HG03025 (cell line): ENCODE data around the gene CCNI.
"Not testable (repeated sequence)": the region's sequence is repeated elsewhere in the genome, so short reads cannot be mapped to it uniquely, and the experiment has no call there.

Source experiments
- ATAC-seq: cut with Tn5 transposase; IDR thresholded peaks from one replicate; pipeline ENCODE4 v1.9.1; 2021; ENCODE audit warnings: mild to moderate bottlenecking, moderate library complexity; ENCODE audit not compliant: unreplicated experiment, low FRiP score

Gene CCNI

DNA sequence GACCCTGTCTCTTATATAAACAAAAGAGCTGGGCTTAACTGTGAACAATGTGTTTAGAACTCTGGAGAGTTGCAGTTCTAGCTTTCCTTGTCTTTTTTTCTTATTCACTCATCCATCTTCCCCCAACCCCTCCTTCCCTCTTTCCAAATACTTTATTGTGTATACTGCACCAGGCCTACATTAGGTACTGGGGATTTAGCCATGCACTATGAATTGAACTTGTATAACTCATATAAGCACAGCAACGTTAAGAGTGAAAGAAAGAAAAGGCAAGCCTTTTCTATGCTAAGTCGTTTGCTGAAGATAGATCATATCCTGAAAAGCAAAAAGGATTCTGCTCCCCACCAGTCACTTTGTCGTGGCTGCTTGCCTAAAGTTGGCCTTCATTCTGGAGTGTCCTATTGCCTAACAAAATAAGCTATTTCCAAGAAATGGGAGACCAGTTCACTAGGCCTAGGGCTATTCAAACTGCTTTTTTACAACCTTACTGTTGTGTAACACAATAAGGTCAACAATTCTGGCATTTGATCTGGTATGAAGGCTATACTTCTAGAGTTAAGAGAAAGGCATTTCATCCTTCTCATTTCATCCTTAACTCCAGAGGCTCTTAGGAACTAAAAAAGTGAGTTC is 32.2 kb downstream of the CCNI start:
- no peak for ATAC-seq

DNA sequence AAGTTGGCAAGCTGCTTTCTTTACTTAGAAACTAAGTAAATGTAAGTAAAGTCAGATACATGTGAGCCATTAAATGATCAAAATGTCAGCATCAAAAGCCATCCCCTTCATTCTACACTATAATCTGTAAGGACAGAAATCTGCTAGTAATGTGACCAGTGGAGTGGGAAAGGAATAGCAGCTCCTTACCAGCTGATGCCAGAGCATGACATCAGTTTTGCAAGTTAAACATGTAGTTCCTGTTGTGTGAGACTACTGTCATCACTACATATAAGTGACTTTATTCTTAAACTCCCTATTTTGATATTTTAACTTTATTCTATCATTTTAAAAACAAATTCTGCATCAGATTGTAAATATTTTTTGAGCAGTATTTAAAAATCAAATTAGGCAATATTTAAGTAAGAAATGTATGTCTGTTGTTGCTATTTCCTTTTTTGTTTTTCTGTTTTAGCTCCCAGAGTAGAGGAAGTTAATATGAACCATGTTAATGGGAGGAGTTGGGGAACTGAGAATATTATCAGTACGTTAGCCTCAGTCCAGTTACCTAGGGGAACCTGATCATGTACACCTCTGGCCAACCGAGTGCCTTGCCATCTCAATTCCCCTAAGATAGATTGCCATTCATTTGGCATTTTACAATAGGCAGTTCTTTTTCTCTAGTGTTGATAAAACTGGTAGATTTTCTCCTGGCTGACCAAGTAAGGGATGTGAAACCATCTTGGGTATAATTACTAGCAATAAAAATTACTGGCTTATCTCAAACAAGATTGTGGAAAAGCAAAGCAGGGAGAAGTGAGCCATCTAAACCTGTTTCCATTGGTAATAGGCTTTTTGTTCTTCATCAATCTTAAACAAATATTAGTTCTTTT is 34.7 kb downstream of the CCNI start:
- ATAC-seq = no peak

DNA sequence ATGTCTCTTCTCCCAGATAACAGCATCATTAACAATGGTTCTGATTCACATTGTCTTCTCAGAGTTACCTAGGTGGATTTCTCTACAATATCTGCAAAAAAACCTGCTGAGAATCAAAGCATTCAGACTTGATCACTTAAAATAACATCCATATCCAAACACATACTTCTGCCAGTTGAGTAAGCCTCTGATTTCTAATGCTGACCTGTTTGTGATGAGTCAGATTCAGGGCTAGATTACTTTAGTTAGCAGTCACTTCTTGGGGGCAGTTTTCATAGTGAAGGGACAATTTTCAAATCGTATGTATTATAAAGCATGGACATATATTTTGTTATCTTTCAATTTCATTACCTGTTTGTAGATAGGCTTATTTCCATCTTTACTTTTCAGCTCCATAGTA is 35.5 kb downstream of the CCNI start:
- ATAC-seq = no peak

DNA sequence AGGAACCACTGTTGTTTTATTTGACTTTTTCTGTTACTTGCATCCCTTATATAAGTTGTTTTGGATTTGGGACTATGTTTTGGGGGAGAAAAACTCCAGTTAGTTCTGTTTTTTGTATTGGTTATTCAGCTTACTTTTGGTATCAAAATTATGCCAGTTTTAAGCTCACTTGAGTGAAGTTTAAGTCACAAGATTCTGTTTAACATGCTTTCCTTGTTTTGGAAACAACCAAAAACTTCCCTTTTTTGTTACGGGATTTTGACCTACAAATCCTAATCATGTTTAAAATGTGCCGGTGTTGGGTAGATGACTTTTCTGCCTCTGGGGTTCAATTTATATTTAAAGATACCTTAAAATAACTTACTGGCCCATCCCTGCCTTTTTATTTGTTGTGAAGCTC is 36.0 kb downstream of the CCNI start:
- ATAC-seq = no peak

DNA sequence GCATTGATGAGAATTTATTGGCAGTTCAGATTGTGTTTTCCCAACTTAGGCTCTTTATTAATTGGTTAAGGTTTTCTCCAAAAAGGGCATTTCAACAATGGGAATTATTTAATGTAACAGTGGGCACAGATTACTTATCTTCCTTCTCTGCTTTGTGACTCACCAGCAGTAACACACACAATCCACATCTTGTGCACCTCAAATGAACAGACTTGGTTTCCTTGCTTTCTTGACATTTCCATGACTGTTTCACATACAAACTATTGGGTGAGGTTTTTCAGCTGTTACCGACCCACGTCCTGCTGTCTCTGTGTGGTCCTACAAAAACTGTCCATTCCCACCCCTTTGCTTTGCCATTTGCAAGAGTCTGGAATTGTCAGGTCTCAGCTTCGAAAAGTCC is 38.1 kb downstream of the CCNI start:
- no peak for ATAC-seq

DNA sequence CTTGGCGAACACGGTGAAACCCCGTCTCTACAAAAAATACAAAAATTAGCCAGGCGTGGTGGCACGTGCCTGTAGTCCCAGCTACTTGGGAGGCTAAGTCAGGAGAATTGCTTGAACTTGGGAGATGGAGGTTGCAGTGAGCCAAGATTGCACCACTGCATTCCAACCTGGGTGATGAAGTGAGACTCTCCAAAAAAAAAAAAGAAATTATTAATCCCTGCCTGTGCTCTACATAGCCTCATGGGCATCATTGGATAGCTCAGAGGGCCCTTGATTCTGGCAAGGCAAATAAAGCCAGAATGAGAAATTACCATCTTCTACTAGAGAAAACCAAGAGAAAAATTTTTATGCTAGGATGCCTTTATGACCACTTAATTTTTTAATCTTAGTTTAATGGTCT is 38.6 kb downstream of the CCNI start:
- not testable (repeated sequence) for ATAC-seq

DNA sequence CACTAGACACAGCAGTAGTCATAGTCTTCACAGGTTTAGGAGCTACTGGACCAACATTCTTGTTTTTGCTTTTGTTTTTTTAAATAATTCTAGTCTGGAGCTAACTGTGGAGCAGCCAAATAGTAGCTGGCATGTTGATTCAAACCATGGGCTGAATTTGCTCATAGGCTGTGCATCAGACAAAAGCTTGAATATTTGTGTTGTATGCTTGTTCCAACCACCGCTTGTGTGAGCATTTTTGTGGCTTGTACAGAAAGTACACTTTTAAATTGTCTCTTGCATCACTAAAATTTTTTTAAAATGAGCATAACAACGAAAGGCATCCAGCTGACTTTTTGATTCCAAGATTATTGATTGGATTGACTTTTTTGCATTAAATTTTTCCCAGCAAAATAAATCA is 39.6 kb downstream of the CCNI start:
- no peak for ATAC-seq

DNA sequence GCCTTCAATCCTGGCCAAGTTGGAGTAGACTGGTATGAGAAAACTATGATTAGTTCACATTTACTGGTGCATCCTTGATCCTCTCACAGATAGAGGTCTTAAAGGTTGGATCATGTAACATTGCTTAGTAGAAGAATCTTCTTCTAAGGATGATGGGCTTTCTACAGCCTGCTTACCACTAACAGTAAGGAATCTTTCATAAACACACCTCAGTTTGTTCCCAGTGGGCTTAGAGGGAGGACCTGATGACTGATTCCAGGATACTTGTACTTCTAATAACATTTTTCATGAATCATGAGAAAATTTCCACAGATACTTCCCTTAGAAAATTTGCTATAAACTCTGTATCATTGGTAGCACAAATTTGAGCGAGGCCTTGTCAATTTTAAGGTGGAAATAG is 40.6 kb downstream of the CCNI start:
- ATAC-seq = no peak

DNA sequence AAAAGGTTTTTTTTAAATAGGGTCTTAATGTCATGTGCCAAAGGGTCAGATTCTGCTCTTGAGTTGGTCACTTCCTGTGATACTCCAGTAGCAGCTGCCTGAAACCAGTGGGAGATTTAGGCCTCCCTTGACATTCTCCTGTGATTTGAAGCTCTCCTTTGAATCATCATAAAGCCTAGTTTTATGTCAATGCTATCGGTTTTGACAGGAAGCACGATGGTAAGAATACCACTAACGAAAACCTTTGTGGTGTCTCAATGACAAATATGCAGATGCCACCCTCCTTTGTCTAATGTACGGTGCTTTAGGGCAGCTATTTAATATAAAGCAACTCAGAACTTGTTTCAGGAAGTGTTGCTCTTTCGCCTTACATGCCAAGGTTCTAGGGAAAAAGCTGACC is 44.2 kb downstream of the CCNI start:
- no peak for ATAC-seq

DNA sequence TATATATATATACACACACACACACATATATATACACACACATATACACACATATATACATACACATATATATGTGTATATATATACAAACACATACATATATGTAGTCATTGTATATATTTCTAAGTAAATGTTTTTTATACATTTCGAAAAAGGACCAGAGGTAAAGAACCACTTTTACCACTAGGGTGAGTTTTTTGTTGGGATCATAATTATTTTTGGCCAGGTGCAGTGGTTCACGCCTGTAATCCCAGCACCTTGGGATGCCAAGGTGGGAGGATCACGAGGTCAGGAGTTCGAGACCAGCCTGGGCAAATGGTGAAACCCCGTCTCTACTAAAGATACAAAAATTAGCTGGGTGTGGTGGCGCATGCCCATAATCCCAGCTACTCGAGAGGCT is 46.0 kb downstream of the CCNI start:
- ATAC-seq = not testable (repeated sequence)

DNA sequence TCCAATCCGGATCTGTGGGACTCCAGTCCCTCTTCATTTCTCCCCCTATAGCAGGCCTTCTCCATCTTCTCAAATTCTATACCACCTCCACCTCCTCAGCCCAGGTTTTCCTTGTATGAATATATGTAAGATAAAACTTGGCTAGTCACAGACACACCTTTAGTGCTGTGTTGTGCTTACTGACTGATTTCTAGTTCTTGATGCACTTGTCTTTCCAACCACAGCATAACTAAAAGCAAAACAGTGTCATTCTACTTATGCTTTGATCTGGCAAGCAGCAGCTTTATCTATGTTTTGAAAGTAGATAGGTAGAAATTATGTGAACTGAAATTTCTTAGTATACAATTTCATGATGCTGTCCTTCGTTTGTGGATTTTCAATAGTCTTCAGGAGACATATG is 47.5 kb downstream of the CCNI start:
- ATAC-seq = no peak

DNA sequence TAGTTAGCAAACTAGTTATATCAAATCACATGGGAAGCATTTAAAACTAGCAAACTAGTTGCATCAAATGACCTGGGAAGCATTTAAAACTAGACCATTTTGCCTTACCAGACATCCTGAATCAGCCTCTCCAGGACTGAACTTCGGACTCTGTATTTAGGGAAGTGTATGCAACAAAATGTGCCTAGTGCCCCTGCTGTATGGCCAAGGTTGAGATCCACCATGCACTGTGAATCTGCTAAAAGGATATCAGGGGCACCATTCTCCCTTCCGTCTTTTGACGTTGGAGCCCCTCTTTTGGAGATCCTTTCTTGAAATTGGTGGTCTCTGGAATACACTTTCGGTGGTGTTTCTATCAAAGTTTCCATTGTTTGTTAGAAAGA is 49.5 kb downstream of the CCNI start:
- no peak for ATAC-seq

DNA sequence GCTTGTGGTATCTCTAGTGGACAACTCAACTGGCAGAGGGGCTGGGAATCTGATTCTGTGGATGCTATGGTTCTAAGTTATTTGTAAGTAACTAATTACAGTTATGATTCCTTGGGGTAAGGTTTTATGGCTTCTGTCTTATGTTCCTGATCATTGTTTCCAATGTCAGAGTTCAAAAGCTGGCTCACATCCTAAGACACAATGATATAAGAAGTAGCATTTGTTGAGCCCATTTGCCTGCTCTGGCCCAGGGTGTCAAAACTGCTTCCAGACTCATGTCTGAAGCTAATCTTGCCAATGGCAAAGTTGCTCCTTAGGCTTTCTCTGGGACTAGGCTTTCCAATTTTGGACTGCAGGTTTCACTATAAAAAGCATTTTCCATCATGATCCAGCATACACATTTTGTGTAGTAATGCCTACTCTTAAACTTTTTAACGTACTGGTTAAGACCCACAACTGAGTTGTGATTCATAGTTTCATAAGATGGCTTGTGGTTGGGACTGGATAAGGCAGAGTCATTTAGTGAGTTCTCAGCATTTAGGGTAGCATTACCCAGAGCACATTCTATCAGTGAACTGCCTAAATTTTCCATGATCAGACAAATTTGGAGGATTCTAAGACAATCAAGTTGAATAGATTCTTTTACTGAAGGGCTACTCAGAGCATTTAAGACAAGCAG is 50.0 kb downstream of the CCNI start:
- ATAC-seq = no peak

DNA sequence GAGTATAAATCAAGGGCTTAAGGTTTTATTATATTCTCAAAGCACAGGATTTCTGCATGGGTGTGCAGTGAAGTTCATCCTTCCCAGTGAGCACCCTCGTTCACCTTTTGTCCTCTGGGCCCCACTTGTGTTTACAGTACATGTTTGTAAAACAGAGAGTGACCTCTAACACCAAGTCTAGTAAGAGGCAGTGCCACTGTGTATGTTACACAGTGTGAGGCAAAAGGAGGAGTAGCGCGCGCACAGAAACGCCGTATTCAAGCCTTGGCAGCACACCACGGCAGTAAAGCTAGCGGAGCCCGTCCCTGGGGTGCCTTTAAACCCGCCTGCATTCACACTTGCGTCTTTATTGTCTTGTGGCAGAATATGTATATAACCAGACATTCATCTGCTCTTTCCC is 51.9 kb downstream of the CCNI start:
- no peak for ATAC-seq

DNA sequence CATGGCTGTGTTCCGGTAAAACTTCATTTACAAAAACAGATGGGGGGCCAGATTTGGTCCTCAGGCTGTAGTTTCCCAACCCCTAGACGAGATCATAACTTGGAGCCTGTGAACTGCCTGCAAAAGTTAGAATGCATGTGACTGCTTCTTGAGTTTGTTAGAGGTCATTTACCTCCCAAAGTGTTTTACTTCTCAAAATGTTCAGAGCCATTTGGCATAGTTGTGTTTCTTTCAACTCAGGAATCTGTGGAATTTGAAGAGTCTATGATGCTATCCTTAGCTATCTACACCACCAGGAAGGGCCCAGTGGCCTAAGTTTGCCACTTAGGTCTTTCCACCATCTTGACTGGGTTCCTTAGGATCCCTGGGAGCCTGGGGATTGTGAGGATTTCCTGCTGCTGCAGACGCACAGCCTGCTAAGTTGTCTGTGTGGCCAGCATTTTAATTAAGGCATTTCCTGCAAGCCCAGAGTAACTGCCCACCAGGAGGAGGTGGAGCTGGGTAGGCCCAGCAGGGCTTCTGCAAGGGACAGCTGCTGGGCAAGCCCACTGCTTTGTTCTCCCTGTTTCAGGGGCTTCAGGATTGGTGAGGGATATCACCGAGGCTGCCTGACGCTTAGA is 53.1 kb downstream of the CCNI start:
- ATAC-seq = no peak

DNA sequence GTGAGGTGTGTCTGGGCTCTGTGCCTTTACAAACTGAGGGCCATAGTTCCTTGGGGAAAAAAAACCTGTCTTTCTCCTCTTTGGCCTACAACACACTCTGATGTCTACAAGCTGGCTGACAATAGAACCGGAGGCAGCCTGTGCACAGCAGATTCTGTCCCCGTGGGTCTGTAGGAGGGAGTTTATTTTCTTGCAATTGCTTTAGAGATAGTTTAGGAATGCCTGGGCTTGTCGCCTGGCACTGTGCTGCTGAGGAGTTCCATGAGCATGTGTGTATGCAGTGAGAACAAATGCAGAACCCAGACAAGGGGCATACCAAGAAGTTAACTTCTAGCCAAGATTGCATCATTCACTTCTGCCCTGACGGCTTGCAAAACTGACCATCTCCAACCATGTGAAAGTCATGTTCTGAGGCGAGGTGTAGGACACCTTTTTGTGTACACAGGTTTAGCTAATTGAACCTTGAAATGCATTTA is 54.1 kb downstream of the CCNI start:
- ATAC-seq = no peak

DNA sequence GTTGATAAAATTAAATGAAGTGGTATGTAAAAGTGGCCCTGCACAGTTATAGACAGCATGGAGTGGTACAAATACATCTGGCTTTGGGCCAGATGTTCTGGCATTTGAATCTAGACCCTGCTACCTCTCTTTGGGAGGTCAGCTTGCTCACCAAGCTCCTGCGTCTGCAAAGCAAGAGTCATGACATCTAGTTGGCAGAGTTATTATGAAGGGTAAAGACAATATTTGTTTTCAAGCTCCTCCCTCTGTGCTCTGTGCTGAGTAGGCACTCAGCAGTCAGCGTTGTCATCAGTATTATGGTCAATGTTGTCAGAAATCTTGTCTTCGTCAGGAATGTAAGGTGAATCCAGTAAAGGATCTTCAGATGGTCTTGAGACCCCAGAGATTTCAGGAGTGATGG is 55.8 kb downstream of the CCNI start:
- no peak for ATAC-seq

DNA sequence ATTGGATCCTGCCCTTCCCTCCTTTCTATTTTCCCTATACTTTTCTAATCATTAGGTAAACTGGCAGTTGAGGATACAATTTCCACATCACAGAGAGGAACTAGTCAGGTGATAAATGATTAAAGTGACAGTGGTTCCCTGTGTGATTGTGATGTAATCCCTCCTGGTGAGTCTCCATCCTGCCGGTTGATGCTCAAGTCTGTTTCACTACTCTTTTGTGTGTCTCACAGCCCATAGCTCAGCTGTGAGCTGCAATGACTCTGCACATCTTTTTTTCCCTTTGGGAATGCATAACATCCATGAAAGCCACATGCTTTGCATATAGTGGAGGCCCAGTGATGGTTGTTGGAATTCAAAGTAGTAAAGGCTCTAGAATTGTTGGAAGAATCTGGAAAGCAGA is 60.4 kb downstream of the CCNI start:
- ATAC-seq = no peak

DNA sequence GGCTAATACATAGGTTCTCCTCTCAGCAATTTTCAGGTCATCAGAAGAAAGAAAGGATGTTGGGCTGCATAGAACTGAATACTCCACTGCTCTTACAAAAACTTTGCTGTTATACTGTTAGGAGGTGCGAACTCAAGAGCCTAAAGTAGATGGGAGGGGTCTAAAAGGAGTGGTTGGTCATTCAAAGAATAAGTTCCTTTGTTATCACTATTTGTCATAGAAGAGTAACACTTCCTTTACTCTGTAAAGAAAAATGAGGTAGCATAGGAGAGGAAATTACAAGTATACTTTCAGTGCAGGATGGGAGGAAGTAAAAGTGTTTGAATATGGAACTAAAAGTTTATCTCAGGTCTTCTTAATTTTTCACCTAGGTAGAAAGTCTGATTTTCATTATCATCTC is 61.5 kb downstream of the CCNI start:
- no peak for ATAC-seq

DNA sequence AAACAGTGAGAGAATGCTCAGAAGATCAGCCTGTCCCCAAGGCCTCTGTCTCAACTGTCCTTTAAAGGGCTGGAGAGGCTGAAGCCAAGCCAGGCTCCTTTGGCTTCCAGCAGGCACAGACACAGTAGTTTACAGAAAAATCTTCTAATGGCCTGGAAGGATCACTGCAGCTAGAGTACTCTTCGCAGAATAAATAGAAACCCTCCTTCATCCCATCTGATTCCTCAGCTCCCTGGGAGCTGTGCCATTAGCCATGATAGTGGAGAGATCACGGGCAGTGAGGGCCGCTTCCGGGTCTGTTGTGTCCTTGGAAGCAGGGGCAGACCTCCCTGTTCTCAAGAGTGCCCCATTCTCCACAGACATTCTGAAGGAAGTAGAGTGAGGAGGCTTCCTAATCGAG is 63.1 kb downstream of the CCNI start:
- no peak for ATAC-seq

DNA sequence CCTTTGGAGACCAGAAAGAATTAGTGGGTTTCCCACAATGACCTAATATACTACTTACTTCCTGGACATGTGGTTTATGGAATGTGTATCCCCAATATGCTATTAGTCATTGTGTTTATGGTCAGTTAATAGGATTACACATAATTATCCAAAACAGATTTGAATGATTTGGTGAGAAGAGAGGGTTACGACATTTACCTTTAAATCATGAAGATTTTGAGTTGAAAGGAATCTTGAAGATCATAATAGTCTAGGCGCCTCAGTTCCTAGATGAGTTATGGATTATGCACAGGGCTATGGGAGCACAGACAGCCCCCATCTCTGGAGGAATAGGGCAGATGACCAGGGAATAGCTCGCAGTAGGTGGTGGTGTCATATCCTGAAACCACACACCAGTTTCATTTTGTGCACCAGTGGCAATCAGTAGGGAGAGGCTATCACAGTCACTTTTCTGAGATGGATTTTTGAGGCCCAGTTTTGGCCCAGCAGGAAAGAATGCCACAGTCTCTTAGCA is 64.9 kb downstream of the CCNI start:
- no peak for ATAC-seq
